Uterus (tissue), 2 donors: ENCODE results near the gene SLC9B1.

Experiments
- CTCF ChIP-seq, 4 experiments: fragments of 200-600 bp in 2 of 4; fragments of 450-650 bp in 2 of 4; sonication (generic) in 2 of 4; IDR thresholded peaks; one replicate each; pipeline ENCODE4 v1.5.1; 2016 to 2019; ENCODE audit warnings: antibody characterized with exemption in 4 of 4, mild to moderate bottlenecking in 2 of 4, moderate library complexity in 1 of 4
- POLR2A ChIP-seq, 2 donors: fragments of 450-650 bp; IDR thresholded peaks; one replicate each; pipeline ENCODE4 v1.6.1; 2016; ENCODE audit warnings: antibody characterized with exemption in 2 of 2, mild to moderate bottlenecking in 1 of 2, moderate library complexity in 1 of 2

GRCh38 chr4:102883278-102883677, 136.2 kb downstream of the SLC9B1 start:
- TF ChIP-seq CTCF (IDR thresholded peaks at IDR 0.05) = no peak
- no peak for TF ChIP-seq POLR2A (IDR thresholded peaks at IDR 0.05)
